NCI-H524 (cell line): Measurements from ENCODE around the gene AP5Z1.
"Not testable (repeated sequence)": the region's sequence is repeated elsewhere in the genome, so short reads cannot be mapped to it uniquely, and the experiment has no call there.

Experiments used
- DNase-seq, 2 experiments: peaks; one replicate each; lab custom pipeline; 2025; lab: John Stamatoyannopoulos, UW

AP5Z1 gene

DNA sequence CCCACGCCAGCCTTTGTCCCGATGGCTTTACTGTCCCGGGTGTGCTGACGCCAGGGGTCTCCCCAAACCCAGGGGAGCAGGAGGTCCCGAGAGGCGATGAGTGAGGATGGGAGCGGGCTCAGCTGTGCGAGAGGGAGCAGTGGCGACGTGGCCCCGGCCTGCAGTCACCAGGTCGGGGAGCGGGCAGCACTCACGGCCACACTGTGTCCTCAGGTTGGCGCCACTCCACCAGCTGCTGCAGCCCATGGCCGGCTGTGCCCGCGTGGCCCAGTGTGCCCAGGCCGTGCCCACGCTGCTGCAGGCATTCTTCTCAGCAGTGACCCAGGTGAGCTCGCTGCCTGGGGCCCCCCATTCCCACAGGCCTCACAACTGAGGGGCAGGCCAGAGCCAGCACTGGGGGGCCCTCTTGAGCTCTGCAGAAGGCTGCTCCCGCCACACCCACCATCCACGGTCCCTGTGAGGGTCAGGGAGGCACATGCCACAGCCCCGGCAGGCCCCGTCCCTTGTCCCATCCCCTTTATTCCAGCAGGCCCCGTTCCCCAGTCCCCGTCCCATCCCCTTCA lies 13.3 kb downstream of the AP5Z1 start:
- DNase-seq, result no peak

- DNase-seq, result no peak
These were observed 14.0 kb downstream of the AP5Z1 start for GRCh38 chr7:4789194-4790077.

DNA sequence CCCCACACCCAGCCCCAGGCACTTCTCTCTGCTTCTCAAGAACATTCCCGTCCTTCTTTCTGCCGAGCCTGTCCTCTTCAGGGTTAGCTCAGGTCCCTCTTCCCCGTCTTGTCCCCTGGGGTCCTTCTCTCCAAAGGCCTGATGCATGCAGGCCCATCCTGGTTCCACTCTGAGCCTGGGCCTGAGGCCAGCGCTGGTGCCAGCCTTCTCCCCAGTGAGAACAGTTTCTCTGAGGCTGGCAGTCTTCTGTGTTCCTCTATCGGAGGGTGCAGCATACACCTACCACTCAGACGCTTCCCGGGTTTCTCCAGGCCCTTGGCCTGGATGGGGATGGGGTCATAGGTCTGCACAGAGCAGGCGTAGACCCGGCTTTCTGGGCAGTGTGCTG lies 14.6 kb downstream of the AP5Z1 start:
- DNase-seq, result no peak

DNA sequence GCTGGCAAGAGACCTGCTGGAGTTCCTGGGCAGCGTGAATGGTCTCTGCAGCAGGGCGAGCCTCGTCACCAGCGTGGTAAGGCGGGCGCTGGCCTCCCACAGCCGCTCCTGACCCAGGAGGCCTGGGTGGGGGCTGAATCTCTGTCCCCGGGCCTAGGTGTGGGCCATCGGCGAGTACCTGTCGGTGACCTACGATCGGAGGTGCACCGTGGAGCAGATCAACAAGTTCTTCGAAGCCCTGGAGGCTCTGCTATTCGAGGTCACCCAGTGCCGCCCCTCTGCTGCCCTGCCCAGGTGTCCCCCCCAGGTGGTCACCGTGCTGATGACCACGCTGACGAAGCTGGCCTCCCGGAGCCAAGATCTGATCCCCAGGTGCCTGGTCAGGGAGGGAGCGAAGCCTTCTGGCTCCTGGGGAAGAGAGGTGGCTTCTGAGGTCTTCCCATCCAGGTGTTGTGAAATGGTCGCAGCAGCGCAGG lies 15.1 kb downstream of the AP5Z1 start:
- DNase-seq, result no peak

- no peak for DNase-seq
These were observed 15.8 kb downstream of the AP5Z1 start for GRCh38 chr7:4791101-4791737.

DNA sequence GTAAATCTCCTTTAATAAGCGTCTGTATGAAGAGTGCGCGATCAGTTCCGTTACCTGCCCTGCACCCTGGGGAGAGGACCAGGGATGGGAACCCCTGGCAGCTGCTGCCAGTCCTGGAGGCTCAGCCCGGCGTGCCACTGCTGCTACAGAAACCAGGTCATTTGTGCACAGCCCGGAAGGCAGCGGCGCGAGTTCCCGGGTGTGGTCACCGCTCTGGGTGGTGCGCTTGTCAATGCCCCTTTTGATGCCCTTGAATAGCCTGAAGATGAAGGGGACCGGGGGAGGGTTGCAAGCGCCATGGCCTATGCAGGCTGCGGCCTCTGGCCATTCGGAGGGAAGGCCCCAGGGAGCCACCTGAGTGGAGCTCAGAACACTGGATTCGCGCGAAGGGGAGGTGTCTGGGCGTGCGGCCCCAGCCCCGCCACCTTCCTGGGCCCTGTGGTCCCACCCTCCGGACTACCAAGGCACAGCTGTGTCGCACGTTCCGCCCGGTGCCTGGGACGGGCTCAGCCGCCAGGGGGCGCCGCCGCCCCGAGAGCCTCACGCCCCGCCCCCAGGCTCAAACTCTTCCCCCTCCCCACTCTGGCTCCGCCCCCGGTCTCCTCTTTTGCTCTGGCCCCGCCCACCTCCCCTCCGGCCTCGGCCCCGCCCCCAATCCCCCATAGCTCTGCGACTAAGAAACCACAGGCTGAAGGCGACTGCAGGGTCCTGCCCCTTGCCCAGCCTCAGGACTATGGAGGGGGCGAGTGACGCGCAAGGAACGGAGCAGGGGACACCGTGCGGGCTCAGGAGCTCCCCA lies 16.5 kb downstream of the AP5Z1 start:
- DNase-seq, result no peak

GRCh38 chr7:4792537-4793126 lies 17.2 kb downstream of the AP5Z1 start:
- DNase-seq, result no peak

GRCh38 chr7:4793385-4793993 lies 18.1 kb downstream of the AP5Z1 start:
- DNase-seq, result not testable (repeated sequence)

DNA sequence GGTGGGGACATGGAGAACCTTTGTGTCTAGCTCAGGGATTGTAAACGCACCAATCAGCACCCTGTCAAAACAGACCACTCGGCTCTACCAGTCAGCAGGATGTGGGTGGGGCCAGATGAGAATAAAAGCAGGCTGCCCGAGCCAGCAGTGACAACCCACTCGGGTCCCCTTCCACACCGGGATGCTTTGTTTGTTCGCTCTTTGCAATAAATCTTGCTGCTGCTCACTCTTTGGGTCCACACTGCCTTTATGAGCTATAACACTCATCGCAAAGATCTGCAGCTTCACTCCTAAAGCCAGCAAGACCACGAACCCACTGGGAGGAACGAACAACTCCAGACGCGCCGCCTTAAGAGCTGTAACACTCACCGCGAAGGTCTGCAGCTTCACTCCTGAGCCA lies 18.7 kb downstream of the AP5Z1 start:
- not testable (repeated sequence) for DNase-seq

GRCh38 chr7:4794591-4795350 lies 19.3 kb downstream of the AP5Z1 start:
- DNase-seq, result no peak

GRCh38 chr7:4796453-4796852 lies 21.0 kb downstream of the AP5Z1 start:
- no peak for DNase-seq

DNA sequence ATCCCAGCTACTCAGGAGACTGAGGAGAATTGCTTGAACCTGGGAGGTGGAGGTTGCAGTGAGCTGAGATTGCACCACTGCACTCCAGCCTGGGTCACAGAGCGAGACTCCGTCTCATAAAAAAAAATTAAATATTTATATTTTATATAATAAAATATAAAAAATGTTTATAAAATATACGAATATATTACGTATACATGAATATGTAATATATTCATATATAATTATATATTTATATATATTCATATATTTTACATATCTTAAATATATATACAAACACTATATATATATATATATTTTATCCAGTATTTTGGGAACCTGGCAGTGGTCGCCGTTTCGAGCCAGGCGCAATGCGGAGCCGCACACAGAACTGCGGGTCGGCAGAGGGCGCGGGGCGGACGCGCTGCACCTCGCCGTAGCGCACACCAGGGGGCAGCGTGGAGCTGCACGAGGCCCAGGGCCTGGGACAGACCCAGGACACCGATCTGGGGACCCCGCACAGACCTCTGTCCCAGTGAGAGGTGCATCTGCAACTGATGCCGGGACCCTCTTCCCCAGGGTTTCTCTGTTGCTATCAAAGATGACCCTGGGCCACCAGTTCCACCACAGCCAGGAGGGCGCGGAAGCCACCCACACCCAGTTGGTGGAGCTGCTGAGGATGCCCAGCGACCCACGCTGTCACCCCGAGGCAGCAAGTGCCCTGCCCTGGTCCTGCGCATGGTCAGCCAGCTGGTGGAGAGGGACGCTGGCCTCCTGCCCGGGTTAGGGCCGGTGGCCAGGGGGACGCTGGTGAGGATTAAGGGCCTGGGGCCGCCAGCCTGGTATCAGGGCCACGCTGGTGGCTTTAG lies 22.7 kb downstream of the AP5Z1 start:
- DNase-seq, result peak in 1 of 2 experiments; percentile 13

- DNase-seq, result no peak
These were observed 23.3 kb downstream of the AP5Z1 start for GRCh38 chr7:4798706-4799235.

DNA sequence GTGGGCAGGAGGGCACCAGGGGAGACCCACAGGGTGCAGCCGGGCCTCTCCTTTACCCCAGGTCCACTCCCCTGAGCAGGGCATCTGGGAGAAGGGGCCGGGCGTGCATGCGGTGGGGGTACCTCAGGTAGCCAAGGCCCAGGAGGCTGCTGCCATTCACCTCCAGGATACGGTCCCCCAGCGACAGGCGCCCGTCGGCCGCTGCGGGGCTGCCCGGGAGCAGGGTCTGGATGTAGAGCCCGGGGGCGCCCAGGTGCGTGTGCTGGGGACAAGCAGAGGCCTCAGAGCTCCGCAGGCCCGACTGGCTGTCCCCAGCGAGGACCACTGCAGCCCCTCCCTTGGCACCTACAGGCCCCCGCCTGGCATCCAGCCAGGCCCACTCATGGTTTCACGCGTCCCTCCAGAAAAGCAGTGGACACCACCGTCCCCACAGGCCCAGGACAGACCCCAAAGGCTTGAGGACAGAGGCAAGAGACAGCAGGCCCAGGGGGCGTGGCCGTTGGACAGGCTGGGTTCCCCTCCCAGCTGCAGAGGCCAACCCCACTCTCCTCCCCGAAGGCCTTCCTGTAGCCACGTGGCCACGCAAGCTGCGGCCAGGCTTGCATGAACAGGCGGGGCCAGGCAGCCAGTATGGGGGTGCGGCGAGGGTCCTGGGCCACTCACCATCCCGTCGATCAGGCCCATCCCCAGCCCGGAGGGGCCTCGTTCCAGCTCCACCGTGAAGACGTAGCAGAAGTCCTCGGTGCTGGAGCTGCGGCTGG lies 24.3 kb downstream of the AP5Z1 start:
- no peak for DNase-seq

- no peak for DNase-seq
These were observed 25.1 kb downstream of the AP5Z1 start for GRCh38 chr7:4800487-4800886.

DNA sequence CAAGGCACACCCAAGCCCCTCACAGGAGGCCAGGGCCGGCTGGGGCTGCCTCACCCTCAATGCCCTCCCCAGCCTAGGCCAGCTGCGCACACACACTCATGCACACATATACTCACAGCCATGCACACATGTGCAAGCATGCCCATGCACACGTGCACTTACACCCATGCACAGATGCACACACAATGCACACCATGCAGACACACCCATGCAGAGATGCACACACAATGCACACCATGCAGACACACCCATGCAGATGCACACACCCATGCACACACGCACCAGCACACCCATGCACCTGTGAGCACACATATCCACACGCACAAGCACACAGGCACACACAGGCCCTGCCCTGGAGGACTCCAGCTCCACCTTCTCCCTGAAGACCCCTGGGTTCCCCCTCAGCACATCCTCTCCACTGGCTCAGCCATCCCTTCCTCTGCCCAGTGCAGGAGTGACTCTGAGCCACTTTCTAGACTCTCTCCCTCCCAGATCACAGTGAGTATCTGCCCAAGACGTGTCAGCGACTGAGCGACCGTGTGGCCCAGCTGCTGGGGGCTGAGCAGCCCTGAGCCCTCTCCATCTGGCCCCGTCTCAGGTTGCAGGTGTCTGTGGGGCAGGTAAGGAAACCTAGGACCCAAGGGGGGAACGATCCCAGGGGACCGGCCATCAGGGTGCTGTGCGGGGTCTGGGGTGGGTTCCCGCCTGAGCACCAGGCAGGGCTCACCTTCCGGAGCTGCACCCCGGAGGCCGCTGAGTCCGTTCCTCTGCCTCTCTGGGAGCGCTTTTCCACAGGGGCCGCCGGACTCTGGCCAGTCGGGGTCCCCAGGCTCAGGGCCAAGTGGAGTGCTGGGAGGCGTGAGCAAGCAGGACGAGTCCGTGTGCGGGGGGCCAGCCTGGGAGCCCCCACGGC lies 25.8 kb downstream of the AP5Z1 start:
- DNase-seq, result peak; percentile 14 to 56

- DNase-seq, result peak in 1 of 2 experiments; percentile 22
These were observed 26.4 kb downstream of the AP5Z1 start for GRCh38 chr7:4801839-4802231.
